Activated CD8-positive, alpha-beta T cell treated with anti-CD3 and anti-CD28 coated beads for 36 hours (primary cell): ENCODE data around the gene NTNG1. TPM values are rescaled to one million over a fixed set of nuclear protein-coding genes. Genes with fewer than 3 reads are reported as not detected.

ENCODE experiments used
- ATAC-seq: fragments of 200-7000 bp; cut with Tn5 transposase; one replicate; pipeline ENCODE4 v1.10.0; 2021; ENCODE audit warnings: mild to moderate bottlenecking, moderate library complexity
- CTCF ChIA-PET: fragments of 350-600 bp; sonication (Branson Sonifier 250); formaldehyde crosslinking; loops from one replicate; lab custom pipeline; 2021; ENCODE audit warnings: antibody characterized with exemption; lab: Charles Lee
- POLR2A ChIA-PET: fragments of 350-600 bp; sonication (Branson Sonifier 250); formaldehyde crosslinking; loops from one replicate; lab custom pipeline; 2021; ENCODE audit warnings: antibody characterized with exemption; lab: Charles Lee
- DNase-seq: peaks from one replicate; pipeline ENCODE4 v3.0.0-alpha.2; 2020
- H3K27ac Mint-ChIP-seq: one replicate; pipeline ENCODE4 v1.8.0; 2021; ENCODE audit warnings: mild to moderate bottlenecking, mixed read lengths
- H3K27me3 Mint-ChIP-seq: one replicate; pipeline ENCODE4 v1.8.0; 2021; ENCODE audit warnings: mixed read lengths
- H3K36me3 Mint-ChIP-seq: one replicate; pipeline ENCODE4 v1.8.0; 2021; ENCODE audit warnings: low read depth, mixed read lengths
- H3K4me1 Mint-ChIP-seq: one replicate; pipeline ENCODE4 v1.8.0; 2021; ENCODE audit warnings: low read depth, mixed read lengths
- H3K4me3 Mint-ChIP-seq: one replicate; pipeline ENCODE4 v1.8.0; 2021; ENCODE audit warnings: mild to moderate bottlenecking, moderate library complexity, mixed read lengths
- H3K9me3 Mint-ChIP-seq: one replicate; pipeline ENCODE4 v1.8.0; 2021; ENCODE audit warnings: mixed read lengths
- intact Hi-C: fragments of 100-400 bp; cut with micrococcal nuclease; formaldehyde crosslinking; loops from one replicate; pipeline ENCODE4 v1.10.0; 2022
- total RNA-seq, 2 experiments: library from RNA; stranded (reverse); gene quantifications; one replicate each; pipeline ENCODE4 v1.2.3, GENCODE V29; 2021
- TF ChIP-seq, protein P1 (sequence below): fragments of 200-600 bp; IDR thresholded peaks from one replicate; pipeline ENCODE4 v1.8.0; 2022; ENCODE audit warnings: antibody characterized with exemption, mild to moderate bottlenecking

Gene NTNG1
- total RNA-seq, 2 experiments from 2014 or later = 0.96 to 1.0 TPM

DNA sequence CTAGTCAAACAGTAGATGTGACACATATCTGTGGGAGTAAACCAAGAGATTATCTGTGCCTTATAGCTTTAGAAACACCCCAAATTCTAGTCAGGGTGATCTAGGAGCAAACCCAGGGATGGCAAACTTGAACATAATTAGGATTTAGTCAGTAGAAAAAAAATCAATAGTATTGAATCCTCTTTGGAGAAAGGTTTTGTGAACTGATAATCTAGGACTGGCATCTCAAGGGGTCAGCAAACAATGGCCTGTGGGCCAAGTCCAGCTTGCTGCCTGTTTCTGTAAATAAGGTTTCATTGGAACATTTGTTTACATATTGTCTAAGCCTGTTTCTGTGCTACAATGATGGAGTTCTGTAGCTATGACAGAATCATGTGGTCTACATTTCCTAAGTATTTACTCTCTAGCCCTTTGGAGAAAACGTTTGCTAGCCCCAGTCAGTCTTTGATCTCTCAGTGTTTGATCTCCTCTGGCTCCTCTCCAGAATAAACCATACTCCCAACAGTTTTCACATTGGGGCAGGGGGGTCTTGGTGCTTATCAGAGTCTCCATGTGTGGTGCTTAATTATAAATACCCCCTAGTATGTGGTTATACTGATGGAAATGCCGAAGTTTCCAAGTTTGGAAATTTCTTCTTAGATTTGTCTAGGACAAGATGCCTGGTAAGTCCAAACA lies 385.8 kb downstream of the NTNG1 start:
- Mint-ChIP-seq H3K36me3 (no peaks in the 10 kb centered on the region), H3K9me3 (no peaks in the 10 kb centered on the region), H3K4me1 (no peaks in the 10 kb centered on the region), H3K4me3 (no peak overlapping the region), H3K27ac (no peak overlapping the region), H3K27me3 (peaks cover 2% of the 10 kb centered on the region)
- POLR2A ChIA-PET = no interaction called here
- ATAC-seq = no peak
- TF ChIP-seq, protein P1, sequence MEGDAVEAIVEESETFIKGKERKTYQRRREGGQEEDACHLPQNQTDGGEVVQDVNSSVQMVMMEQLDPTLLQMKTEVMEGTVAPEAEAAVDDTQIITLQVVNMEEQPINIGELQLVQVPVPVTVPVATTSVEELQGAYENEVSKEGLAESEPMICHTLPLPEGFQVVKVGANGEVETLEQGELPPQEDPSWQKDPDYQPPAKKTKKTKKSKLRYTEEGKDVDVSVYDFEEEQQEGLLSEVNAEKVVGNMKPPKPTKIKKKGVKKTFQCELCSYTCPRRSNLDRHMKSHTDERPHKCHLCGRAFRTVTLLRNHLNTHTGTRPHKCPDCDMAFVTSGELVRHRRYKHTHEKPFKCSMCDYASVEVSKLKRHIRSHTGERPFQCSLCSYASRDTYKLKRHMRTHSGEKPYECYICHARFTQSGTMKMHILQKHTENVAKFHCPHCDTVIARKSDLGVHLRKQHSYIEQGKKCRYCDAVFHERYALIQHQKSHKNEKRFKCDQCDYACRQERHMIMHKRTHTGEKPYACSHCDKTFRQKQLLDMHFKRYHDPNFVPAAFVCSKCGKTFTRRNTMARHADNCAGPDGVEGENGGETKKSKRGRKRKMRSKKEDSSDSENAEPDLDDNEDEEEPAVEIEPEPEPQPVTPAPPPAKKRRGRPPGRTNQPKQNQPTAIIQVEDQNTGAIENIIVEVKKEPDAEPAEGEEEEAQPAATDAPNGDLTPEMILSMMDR = no peak
- DNase-seq = no peak
- intact Hi-C loops = no loop called here
- CTCF ChIA-PET = interaction anchor here (0.7 to 5.2 kb wide), 2 partner anchors 96 to 287 kb away, joined by 3 to 54 read pairs; no protein-coding TSS in a partner anchor

DNA sequence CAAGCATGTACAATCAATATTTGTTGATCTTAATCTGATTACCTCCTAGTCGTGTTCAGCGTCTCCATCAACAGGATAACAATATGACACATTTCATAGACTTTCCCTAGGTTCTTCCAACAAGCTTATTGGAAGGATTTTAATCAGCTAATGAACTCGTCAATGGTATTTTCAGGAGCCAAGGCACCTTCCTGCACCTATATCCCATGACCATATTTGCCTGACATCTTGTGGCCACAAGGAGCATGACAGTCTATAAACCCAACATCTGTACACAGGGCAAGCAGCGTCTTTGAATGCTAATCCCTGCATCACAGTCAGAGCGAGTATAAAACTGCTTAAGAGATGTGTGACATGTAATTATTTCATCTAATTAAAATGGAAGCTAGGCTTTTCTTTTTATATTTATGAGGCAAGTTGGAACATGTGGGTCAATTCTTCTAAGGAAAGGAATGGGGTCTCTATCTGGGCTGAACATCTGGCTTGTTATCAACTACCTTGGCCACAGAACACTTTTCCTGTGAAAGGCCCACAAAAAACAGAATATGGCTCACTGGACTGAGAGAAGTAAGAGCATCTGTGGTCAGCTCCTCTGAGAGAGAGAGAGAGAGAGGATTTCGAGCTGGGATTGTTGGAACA lies 388.8 kb downstream of the NTNG1 start:
- Mint-ChIP-seq H3K9me3 (no peaks in the 10 kb centered on the region), H3K4me1 (no peaks in the 10 kb centered on the region), H3K4me3 (no peak overlapping the region), H3K36me3 (no peaks in the 10 kb centered on the region), H3K27ac (no peak overlapping the region), H3K27me3 (no peaks in the 10 kb centered on the region)
- ChIA-PET POLR2A (no interaction called here), CTCF (interaction anchor here (0.6 to 5.2 kb wide), 33 partner anchors 9 to 387 kb away, joined by 3 to 54 read pairs (median 4); no protein-coding TSS in a partner anchor)
- peak; percentile 71 for ATAC-seq
- intact Hi-C loops = loop anchor here (1.0 kb wide), 1 partner anchor 99 kb away; no protein-coding TSS in a partner anchor
- peak; percentile 25 for DNase-seq
- TF ChIP-seq, protein P1 = peak; percentile 75

DNA sequence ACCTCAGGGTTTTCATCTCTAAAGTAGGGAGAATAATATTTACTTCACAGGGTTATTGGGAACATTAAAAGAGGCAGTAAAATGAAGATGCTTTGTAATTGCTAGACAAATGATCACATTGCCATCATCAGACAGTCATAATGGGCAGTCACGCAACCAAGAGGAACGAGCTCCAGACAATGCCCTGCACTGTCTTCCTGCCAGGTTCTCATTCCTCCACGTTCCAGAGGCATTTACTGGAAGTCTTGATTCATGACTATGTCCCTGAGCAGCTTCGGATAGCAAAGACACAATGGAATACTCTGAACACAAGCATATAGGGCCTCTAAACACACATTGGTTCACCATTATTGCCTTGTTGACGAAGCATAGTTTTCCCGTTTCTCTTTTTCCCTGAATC lies 389.7 kb downstream of the NTNG1 start:
- Mint-ChIP-seq H3K27me3 (no peaks in the 10 kb centered on the region), H3K36me3 (no peaks in the 10 kb centered on the region), H3K4me3 (no peak overlapping the region), H3K9me3 (no peaks in the 10 kb centered on the region), H3K4me1 (no peaks in the 10 kb centered on the region), H3K27ac (no peak overlapping the region)
- intact Hi-C loops = no loop called here
- ATAC-seq (no peak), DNase-seq (no peak)
- TF ChIP-seq, protein P1 = no peak
- POLR2A ChIA-PET = no interaction called here
- CTCF ChIA-PET = interaction anchor here (1.3 to 5.2 kb wide), 11 partner anchors 8 to 221 kb away, joined by 3 to 54 read pairs (median 7); no protein-coding TSS in a partner anchor

DNA sequence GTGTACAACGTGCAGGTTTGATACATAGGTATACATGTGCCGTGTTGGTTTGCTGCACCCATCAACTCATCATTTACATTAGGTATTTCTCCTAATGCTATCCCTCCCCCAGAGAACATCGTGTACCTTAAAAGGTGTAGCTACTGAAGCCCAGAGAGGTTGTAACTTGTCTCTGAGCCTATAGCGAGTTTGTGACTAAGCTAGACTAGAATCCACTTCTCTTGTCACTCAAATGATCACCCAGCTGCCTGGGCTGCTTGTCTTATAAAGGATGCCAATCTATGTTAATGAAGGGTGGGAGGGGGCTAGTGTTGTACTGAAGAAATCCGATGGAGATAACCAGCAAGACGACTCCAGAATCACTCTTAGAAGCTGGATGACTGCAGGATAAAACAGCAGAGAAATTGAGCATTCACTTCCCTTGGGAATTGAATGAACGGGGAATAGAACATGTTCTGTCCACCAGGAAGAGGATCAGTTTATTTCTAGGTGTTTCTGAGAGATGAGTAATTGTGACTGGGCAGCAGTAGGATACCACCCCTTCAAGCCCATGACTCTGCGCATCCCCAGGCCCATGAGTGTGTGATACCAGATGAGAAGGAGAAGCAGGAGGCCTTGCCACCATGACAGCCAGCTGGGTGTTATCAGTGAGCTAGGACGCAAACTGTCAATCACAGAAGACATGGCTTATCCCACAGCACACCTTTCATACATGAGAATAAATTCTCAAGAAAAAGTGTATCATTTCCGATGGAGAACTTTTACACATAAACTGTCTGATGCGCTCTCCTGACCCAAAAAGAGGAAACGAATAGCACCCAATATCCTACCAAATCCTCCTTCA lies 390.4 kb downstream of the NTNG1 start:
- ChIA-PET POLR2A (no interaction called here), CTCF (interaction anchor here (1.3 to 5.2 kb wide), 6 partner anchors 7 to 220 kb away, joined by 3 to 54 read pairs (median 6); no protein-coding TSS in a partner anchor)
- H3K27me3 Mint-ChIP-seq = no peaks in the 10 kb centered on the region
- DNase-seq (no peak), ATAC-seq (no peak)
- TF ChIP-seq, protein P1 = no peak
- no peaks in the 10 kb centered on the region for H3K4me1 Mint-ChIP-seq
- H3K9me3 Mint-ChIP-seq = no peaks in the 10 kb centered on the region
- no peaks in the 10 kb centered on the region for H3K36me3 Mint-ChIP-seq
- intact Hi-C loops = no loop called here
- no peak overlapping the region for H3K4me3 Mint-ChIP-seq
- H3K27ac Mint-ChIP-seq = no peak overlapping the region
